Measurements from ENCODE around the gene ERC1.

GRCh38 chr12:1102115-1102514 lies 111.1 kb downstream of the ERC1 start:
- TF ChIP-seq CTCF (IDR thresholded peaks at IDR 0.05; ENCODE audit: low read length) (no peak), EZH2 (IDR thresholded peaks at IDR 0.05; ENCODE audit: borderline replicate concordance, low read length) (no peak)

Measured in OCI-LY1 (cell line).